ENCODE measurements around the gene ERH. TPM values are rescaled to one million over a fixed set of nuclear protein-coding genes. Genes with fewer than 3 reads are reported as not detected.

The ERH gene
- total RNA-seq (2014; rRNA removed; shearing (Covaris generic)) (204 and 435 TPM in 2 replicates), total RNA-seq (2022) (498 and 512 TPM in 2 replicates), Bru-seq, nascent RNA (percentile 98 among the genes with signal in this experiment), BruChase-seq, experiment 1, labeled RNA remaining after a 6-hour chase (percentile 96 among the genes with signal in this experiment), BruChase-seq, experiment 2, labeled RNA remaining after a 2-hour chase (percentile 92 among the genes with signal in this experiment)
- long read RNA-seq, transcript ERH-203 (4 exons, 1,124 nt): major isoform, 70 of 96 reads
- long read RNA-seq, partial matches to known transcripts: 1 of 96 reads
- long read RNA-seq, other reads (novel, unspliced or antisense): 25 of 96 reads

DNA sequence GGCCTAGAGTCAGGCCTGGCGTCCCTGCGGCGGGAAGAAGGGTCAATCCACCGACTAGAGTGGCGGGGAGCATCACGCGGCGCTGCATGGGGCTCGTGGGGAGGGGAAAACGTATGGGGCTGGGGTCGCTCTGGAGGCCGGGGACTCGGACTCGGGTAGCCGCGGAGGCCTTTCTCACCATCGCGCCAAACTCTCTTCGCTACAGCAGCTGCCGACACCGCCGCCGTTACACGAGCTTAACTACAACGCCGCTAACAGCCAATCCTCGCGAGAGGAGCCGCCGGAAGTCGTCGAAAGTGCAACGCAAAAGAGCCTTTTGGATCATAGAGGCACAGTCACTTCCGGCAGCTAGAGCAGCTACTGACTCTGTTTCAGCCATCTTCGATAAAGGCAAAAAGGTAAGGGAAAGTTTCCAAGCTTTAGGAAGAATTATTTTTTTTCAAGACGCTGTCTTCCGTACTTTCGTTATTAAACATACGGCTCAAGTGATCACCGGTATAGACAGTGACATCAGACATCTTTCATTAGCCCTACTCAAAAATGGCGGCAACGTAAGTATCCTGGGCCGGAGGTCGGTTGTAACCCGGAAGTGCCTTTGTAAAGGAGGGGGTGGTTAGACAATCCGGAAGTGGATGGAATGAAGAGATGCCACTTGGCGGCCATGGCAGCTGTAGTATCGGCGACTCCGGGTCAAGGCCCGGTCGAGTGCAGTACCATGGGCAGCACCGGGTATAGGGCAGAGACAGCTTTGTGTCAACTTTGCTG is at the start of gene ERH, which contains the start of gene SLC39A9:
TSS of gene ERH (minus strand) at position 247 of the 765 bp plus-strand sequence. CDS start at position 181, 66 bp downstream.
TSS of gene SLC39A9 (plus strand) at position 640 of the 765 bp plus-strand sequence. CDS start 678 bp downstream, outside the sequence.
- Histone ChIP-seq H3K36me3 (ENCODE audit: insufficient read depth, low read length) (peaks cover 42% of the 10 kb centered on the region), H2AFZ (ENCODE audit: low read length) (peak within 1 kb of the TSS; percentile 48), H3K79me2 (ENCODE audit: insufficient read depth, low read depth, low read length) (peaks cover 95% of the 10 kb centered on the region), H3K4me2 (ENCODE audit: low read length) (peak within 1 kb of the TSS; percentile 93), H3K9me2 (ENCODE audit: insufficient read depth, low read length) (no peaks in the 10 kb centered on the region), H4K20me1 (ENCODE audit: insufficient read depth, low read length) (peaks cover 43% of the 10 kb centered on the region), H3K4me3 (ENCODE audit: low read depth, low read length, poor library complexity, severe bottlenecking) (peak within 1 kb of the TSS; percentile 82), H3K27ac (ENCODE audit: low read depth, low read length, poor library complexity, severe bottlenecking) (peak within 1 kb of the TSS; percentile 75), H3K4me1 (ENCODE audit: insufficient read depth, low read length, poor library complexity, severe bottlenecking) (peaks cover 57% of the 10 kb centered on the region), H3K9me3 (ENCODE audit: low read length) (no peaks in the 10 kb centered on the region)
- no peak for TF ChIP-seq EZH2phosphoT487 (IDR thresholded peaks at IDR 0.05; ENCODE audit: borderline replicate concordance, low read depth, low read length)
- TF ChIP-seq, protein P1, sequence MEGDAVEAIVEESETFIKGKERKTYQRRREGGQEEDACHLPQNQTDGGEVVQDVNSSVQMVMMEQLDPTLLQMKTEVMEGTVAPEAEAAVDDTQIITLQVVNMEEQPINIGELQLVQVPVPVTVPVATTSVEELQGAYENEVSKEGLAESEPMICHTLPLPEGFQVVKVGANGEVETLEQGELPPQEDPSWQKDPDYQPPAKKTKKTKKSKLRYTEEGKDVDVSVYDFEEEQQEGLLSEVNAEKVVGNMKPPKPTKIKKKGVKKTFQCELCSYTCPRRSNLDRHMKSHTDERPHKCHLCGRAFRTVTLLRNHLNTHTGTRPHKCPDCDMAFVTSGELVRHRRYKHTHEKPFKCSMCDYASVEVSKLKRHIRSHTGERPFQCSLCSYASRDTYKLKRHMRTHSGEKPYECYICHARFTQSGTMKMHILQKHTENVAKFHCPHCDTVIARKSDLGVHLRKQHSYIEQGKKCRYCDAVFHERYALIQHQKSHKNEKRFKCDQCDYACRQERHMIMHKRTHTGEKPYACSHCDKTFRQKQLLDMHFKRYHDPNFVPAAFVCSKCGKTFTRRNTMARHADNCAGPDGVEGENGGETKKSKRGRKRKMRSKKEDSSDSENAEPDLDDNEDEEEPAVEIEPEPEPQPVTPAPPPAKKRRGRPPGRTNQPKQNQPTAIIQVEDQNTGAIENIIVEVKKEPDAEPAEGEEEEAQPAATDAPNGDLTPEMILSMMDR (conservative IDR thresholded peaks at IDR 0.05; ENCODE audit: low read length): no peak
- BruUV-seq (replicated peaks): no TSS peak
- intact Hi-C loops (cut with micrococcal nuclease; ENCODE audit: unreplicated experiment): loop anchor here (1.0 to 5.0 kb wide), 4 partner anchors 44 to 245 kb away; partner anchors contain the start of gene DCAF5
- ChIA-PET CTCF (ENCODE audit: unreplicated experiment) (no interaction called here), POLR2A (interaction anchor here (0.6 to 3.9 kb wide), 14 partner anchors 10 to 215 kb away, joined by 3 to 28 read pairs (median 3); no protein-coding TSS in a partner anchor)
- peak; percentile 99 for DNase-seq (ENCODE audit: low spot score)

DNA sequence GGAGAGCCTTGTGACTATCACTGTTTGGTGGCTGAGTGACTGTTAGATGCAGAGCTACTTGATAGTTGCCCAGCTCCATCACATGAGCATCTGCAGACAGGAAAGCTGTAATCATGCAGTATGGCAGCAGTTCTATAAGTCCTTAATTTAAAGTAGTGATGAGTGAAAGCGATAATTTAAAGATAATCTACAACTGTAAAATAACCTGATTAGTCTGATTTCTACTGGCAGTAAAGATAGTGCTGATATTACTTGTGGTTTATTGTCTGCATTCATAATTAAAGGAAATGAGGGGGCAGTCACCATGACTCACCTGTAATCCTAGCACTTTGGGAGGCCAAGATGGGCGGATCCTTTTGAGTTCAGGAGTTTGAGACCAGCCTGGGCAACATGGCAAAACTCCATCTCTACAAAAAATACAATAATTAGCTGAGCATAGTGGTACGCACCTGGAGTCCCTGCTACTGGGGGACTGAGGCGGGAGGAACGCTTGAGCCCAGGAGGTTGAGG is 45.3 kb upstream of the ERH start:
- ChIA-PET POLR2A (interaction anchor here (0.9 to 4.2 kb wide), 9 partner anchors 10 to 49 kb away, joined by 3 to 28 read pairs (median 4); partner anchors contain the start of genes ERH and SLC39A9), CTCF (ENCODE audit: unreplicated experiment) (no interaction called here)
- Histone ChIP-seq H3K79me2 (ENCODE audit: insufficient read depth, low read depth, low read length) (peaks cover 7% of the 10 kb centered on the region; the same call in 1 of the 2 replicates), H3K36me3 (ENCODE audit: insufficient read depth, low read length) (peaks cover 38% of the 10 kb centered on the region), H3K4me3 (ENCODE audit: low read depth, low read length, poor library complexity, severe bottlenecking) (no peak overlapping the region), H3K4me2 (ENCODE audit: low read length) (no peak overlapping the region), H2AFZ (ENCODE audit: low read length) (no peak overlapping the region), H3K9me2 (ENCODE audit: insufficient read depth, low read length) (no peaks in the 10 kb centered on the region), H3K27ac (ENCODE audit: low read depth, low read length, poor library complexity, severe bottlenecking) (peak overlapping the region; percentile 85), H4K20me1 (ENCODE audit: insufficient read depth, low read length) (no peaks in the 10 kb centered on the region), H3K9me3 (ENCODE audit: low read length) (no peaks in the 10 kb centered on the region), H3K4me1 (ENCODE audit: insufficient read depth, low read length, poor library complexity, severe bottlenecking) (peaks cover 28% of the 10 kb centered on the region)
- intact Hi-C loops (cut with micrococcal nuclease; ENCODE audit: unreplicated experiment): no loop called here
- no TSS peak for BruUV-seq (replicated peaks)
- TF ChIP-seq, protein P1 (conservative IDR thresholded peaks at IDR 0.05; ENCODE audit: low read length): no peak
- TF ChIP-seq EZH2phosphoT487 (IDR thresholded peaks at IDR 0.05; ENCODE audit: borderline replicate concordance, low read depth, low read length): no peak
- DNase-seq (ENCODE audit: low spot score): no peak

All from OCI-LY7 (cell line).